Measurements from ENCODE around the gene NRK. TPM values are rescaled to one million over a fixed set of nuclear protein-coding genes. Genes with fewer than 3 reads are reported as not detected.

Gene NRK
- total and polyA plus RNA-seq, 2 of the 4 experiments (the other 2 are of a cell fraction) = 0.92 to 2.7 TPM

DNA sequence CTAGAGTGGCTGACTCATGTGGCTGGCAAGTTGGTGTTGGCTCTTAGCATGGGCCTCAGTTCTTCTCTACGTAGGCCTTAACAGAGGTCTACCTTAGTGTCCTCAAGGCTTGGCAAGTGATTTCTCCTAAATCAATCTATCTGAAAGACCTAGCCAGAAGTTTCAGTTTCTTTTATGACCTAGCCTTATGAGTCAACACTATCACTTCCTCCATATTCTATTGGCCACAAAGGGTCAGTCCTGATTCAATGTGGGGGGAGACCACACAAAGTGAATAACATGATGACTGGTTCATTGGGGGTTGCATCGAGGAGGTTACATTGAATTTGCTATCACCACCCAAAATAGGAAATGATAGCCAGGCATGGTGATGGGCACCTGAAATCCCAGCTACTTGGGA lies 5.8 kb upstream of the NRK start:
- Histone ChIP-seq H3K36me3 (ENCODE audit: control insufficient read depth, insufficient read depth, low read length) (no peaks in the 10 kb centered on the region), H2AFZ (replicated peaks; ENCODE audit: low read length, poor library complexity) (no peak overlapping the region), H3K4me2 (ENCODE audit: low read depth, low read length) (no peak overlapping the region), H3K23ac (ENCODE audit: low read depth, low read length) (no peak overlapping the region), H3K9me3 (ENCODE audit: control insufficient read depth, insufficient read depth, low read length) (no peaks in the 10 kb centered on the region), H4K8ac (ENCODE audit: low read depth in 2 of 2, low read length in 2 of 2) (no peak overlapping the region), H3K4ac (ENCODE audit: low read depth, low read length) (no peak overlapping the region), H3K14ac (replicated peaks; ENCODE audit: low read depth, low read length) (no peak overlapping the region), H4K20me1 (ENCODE audit: insufficient read depth, low read length) (no peaks in the 10 kb centered on the region), H3K4me3 (ENCODE audit: insufficient read depth, low read depth, low read length) (no peak overlapping the region), H3K27ac (ENCODE audit: insufficient read depth, low read length) (no peak overlapping the region), H2BK20ac (ENCODE audit: low read depth, low read length) (no peak overlapping the region), H3K4me1 (ENCODE audit: control insufficient read depth, insufficient read depth, low read length) (no peaks in the 10 kb centered on the region), H3K18ac (ENCODE audit: low read depth, low read length) (no peak overlapping the region), H4K5ac (ENCODE audit: low read depth, low read length) (no peak overlapping the region), H2BK120ac (ENCODE audit: low read depth, low read length) (no peak overlapping the region), H3K79me1 (ENCODE audit: low read depth in 1 of 2, low read length in 2 of 2) (no peaks in the 10 kb centered on the region), H3K27me3 (ENCODE audit: control insufficient read depth, insufficient read depth, low read length) (peaks cover 5% of the 10 kb centered on the region), H2AK5ac (ENCODE audit: low read depth, low read length) (no peak overlapping the region), H2AK9ac (replicated peaks; ENCODE audit: low read depth, low read length, poor library complexity) (no peak overlapping the region), H2BK5ac (ENCODE audit: low read depth, low read length, poor library complexity, severe bottlenecking) (no peak overlapping the region), H4K91ac (ENCODE audit: insufficient read depth, low read depth, low read length) (no peak overlapping the region), H2BK15ac (ENCODE audit: low read depth, low read length) (no peak overlapping the region), H3K9me1 (ENCODE audit: insufficient read depth, low read length) (no peaks in the 10 kb centered on the region), H3K9ac (ENCODE audit: low read depth, low read length) (no peak overlapping the region), H3K56ac (ENCODE audit: extremely low read depth, insufficient read depth, low read length) (no peak overlapping the region)
- no TSS peak for BruUV-seq (replicated peaks)
- no peak for ATAC-seq (ENCODE audit: low read depth)
- intact Hi-C loops (cut with micrococcal nuclease) = no loop called here
- in situ Hi-C loops (cut with MboI; ENCODE audit: low sequenced_read_pairs) = no loop called here
- dilution Hi-C loops (cut with HindIII; ENCODE audit: low sequenced_read_pairs, unreplicated experiment) = no loop called here
- ChIA-PET CTCF (no interaction called here), POLR2A (ENCODE audit: unreplicated experiment) (no interaction called here)
- no peak for TF ChIP-seq MAFK (IDR thresholded peaks at IDR 0.05; ENCODE audit: low read depth, low read length)
- TF ChIP-seq, protein P1, sequence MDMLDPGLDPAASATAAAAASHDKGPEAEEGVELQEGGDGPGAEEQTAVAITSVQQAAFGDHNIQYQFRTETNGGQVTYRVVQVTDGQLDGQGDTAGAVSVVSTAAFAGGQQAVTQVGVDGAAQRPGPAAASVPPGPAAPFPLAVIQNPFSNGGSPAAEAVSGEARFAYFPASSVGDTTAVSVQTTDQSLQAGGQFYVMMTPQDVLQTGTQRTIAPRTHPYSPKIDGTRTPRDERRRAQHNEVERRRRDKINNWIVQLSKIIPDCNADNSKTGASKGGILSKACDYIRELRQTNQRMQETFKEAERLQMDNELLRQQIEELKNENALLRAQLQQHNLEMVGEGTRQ (IDR thresholded peaks at IDR 0.05; ENCODE audit: low read depth, low read length) = no peak
- TF ChIP-seq, protein P2, sequence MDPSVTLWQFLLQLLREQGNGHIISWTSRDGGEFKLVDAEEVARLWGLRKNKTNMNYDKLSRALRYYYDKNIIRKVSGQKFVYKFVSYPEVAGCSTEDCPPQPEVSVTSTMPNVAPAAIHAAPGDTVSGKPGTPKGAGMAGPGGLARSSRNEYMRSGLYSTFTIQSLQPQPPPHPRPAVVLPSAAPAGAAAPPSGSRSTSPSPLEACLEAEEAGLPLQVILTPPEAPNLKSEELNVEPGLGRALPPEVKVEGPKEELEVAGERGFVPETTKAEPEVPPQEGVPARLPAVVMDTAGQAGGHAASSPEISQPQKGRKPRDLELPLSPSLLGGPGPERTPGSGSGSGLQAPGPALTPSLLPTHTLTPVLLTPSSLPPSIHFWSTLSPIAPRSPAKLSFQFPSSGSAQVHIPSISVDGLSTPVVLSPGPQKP (IDR thresholded peaks at IDR 0.05; ENCODE audit: borderline replicate concordance, low read depth, low read length) = no peak
- TF ChIP-seq SMC3 (IDR thresholded peaks at IDR 0.05; ENCODE audit: low read depth, low read length) = no peak
- TF ChIP-seq MXI1 (IDR thresholded peaks at IDR 0.05; ENCODE audit: borderline replicate concordance, low read depth, low read length) = no peak
- TF ChIP-seq RFX5 (IDR thresholded peaks at IDR 0.05; ENCODE audit: low read depth, low read length) = no peak
- TF ChIP-seq BHLHE40 (IDR thresholded peaks at IDR 0.05; ENCODE audit: low read depth, low read length) = no peak
- TF ChIP-seq FOS (IDR thresholded peaks at IDR 0.05; ENCODE audit: low read depth, low read length) = no peak
- no peak for TF ChIP-seq RCOR1 (IDR thresholded peaks at IDR 0.05; ENCODE audit: insufficient replicate concordance, low read length)
- TF ChIP-seq, protein P3, sequence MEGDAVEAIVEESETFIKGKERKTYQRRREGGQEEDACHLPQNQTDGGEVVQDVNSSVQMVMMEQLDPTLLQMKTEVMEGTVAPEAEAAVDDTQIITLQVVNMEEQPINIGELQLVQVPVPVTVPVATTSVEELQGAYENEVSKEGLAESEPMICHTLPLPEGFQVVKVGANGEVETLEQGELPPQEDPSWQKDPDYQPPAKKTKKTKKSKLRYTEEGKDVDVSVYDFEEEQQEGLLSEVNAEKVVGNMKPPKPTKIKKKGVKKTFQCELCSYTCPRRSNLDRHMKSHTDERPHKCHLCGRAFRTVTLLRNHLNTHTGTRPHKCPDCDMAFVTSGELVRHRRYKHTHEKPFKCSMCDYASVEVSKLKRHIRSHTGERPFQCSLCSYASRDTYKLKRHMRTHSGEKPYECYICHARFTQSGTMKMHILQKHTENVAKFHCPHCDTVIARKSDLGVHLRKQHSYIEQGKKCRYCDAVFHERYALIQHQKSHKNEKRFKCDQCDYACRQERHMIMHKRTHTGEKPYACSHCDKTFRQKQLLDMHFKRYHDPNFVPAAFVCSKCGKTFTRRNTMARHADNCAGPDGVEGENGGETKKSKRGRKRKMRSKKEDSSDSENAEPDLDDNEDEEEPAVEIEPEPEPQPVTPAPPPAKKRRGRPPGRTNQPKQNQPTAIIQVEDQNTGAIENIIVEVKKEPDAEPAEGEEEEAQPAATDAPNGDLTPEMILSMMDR (conservative IDR thresholded peaks at IDR 0.05; ENCODE audit: low read depth, low read length) = no peak
- no peak for TF ChIP-seq NFE2L2 (IDR thresholded peaks at IDR 0.05; ENCODE audit: low read depth, low read length)
- no peak for TF ChIP-seq CHD1 (IDR thresholded peaks at IDR 0.05; ENCODE audit: low read depth, low read length)
- no peak for TF ChIP-seq POLR2A (IDR thresholded peaks at IDR 0.05; ENCODE audit: low read depth, low read length)
- no peak for TF ChIP-seq CEBPB (IDR thresholded peaks at IDR 0.05; ENCODE audit: low read depth, low read length)
- WGBS, 2 experiments (ENCODE audit: extremely low coverage in 2 of 2, insufficient read length in 1 of 2) = 80% methylated on average over 1 of the region's 2 CpGs; no CpG with 5 or more reads in 1 of the 2 experiments
- no peak for DNase-seq
